IMR-90 (cell line): ENCODE results near the gene L3MBTL4. TPM values are rescaled to one million over a fixed set of nuclear protein-coding genes. Genes with fewer than 3 reads are reported as not detected.

Experiments used
- ATAC-seq: fragments of 200-7000 bp; cut with Tn5 transposase; 2 replicates; pipeline ENCODE4 v1.9.1; 2020; ENCODE audit warnings: low read depth, mild to moderate bottlenecking, moderate library complexity
- BruUV-seq: library from RNA; stranded (reverse); fragments of 400-500 nt; replicated peaks from 2 replicates; lab custom pipeline; 2021; lab: Mats Ljungman, UMichigan
- CTCF ChIA-PET: fragments of 300-600 bp; formaldehyde crosslinking; extraction: SDS; loops from one replicate; lab custom pipeline; 2021; ENCODE audit warnings: antibody characterized with exemption; lab: Yijun Ruan, JAX
- POLR2A ChIA-PET: fragments of 300-600 bp; sonication (Branson Sonifier 250); formaldehyde crosslinking; loops from one replicate; lab custom pipeline; 2022; ENCODE audit warnings: antibody characterized with exemption; ENCODE audit not compliant: unreplicated experiment; lab: Charles Lee
- DNase-seq: peaks from one replicate; pipeline ENCODE4 v3.0.0; 2013
- H2AFZ ChIP-seq: replicated peaks from 2 replicates; pipeline ENCODE3; 2013; ENCODE audit warnings: low read length, mild to moderate bottlenecking; ENCODE audit not compliant: poor library complexity
- H2AK5ac ChIP-seq: 2 replicates; pipeline ENCODE4 v1.6.1; 2013; ENCODE audit warnings: low read depth, low read length, inconsistent platforms
- H2AK9ac ChIP-seq: replicated peaks from 2 replicates; pipeline ENCODE3; 2013; ENCODE audit warnings: mild to moderate bottlenecking, low read depth, low read length, moderate library complexity; ENCODE audit not compliant: poor library complexity
- H2BK120ac ChIP-seq: 2 replicates; pipeline ENCODE4 v1.6.1; 2013; ENCODE audit warnings: low read depth, low read length, inconsistent platforms
- H2BK15ac ChIP-seq: 3 replicates; pipeline ENCODE4 v1.6.1; 2013; ENCODE audit warnings: low read depth, low read length, inconsistent platforms
- H2BK20ac ChIP-seq: 2 replicates; pipeline ENCODE4 v1.6.1; 2013; ENCODE audit warnings: low read depth, mild to moderate bottlenecking, inconsistent platforms, low read length, moderate library complexity
- H2BK5ac ChIP-seq: 2 replicates; pipeline ENCODE4 v1.6.1; 2013; ENCODE audit warnings: mild to moderate bottlenecking, low read depth, low read length, inconsistent platforms; ENCODE audit not compliant: poor library complexity, severe bottlenecking
- H3K14ac ChIP-seq: replicated peaks from 2 replicates; pipeline ENCODE4 v1.6.1; 2013; ENCODE audit warnings: low read depth, low read length, inconsistent platforms
- H3K18ac ChIP-seq: 2 replicates; pipeline ENCODE4 v1.6.1; 2013; ENCODE audit warnings: low read depth, low read length, control low read depth
- H3K23ac ChIP-seq: 2 replicates; pipeline ENCODE4 v1.6.1; 2013; ENCODE audit warnings: low read depth, low read length, inconsistent platforms
- H3K27ac ChIP-seq: 2 replicates; pipeline ENCODE4 v1.5.1; 2013; ENCODE audit warnings: mild to moderate bottlenecking, control low read depth, low read length; ENCODE audit not compliant: insufficient read depth
- H3K27me3 ChIP-seq: 2 replicates; pipeline ENCODE4 v1.6.1; 2013; ENCODE audit warnings: low read length; ENCODE audit not compliant: control insufficient read depth, insufficient read depth
- H3K36me3 ChIP-seq: 2 replicates; pipeline ENCODE4 v1.6.1; 2013; ENCODE audit warnings: low read length, mixed read lengths; ENCODE audit not compliant: control insufficient read depth, insufficient read depth
- H3K4ac ChIP-seq: 2 replicates; pipeline ENCODE4 v1.6.1; 2013; ENCODE audit warnings: low read depth, low read length, inconsistent platforms
- H3K4me1 ChIP-seq: 2 replicates; pipeline ENCODE4 v1.6.1; 2013; ENCODE audit warnings: low read length, mixed read lengths; ENCODE audit not compliant: control insufficient read depth, insufficient read depth
- H3K4me2 ChIP-seq: 2 replicates; pipeline ENCODE4 v1.6.1; 2013; ENCODE audit warnings: low read depth, mild to moderate bottlenecking, control low read depth, low read length, moderate library complexity
- H3K4me3 ChIP-seq: 2 replicates; pipeline ENCODE4 v1.5.1; 2013; ENCODE audit warnings: low read depth, mild to moderate bottlenecking, control low read depth, low read length, moderate library complexity; ENCODE audit not compliant: insufficient read depth
- H3K56ac ChIP-seq: 2 replicates; pipeline ENCODE4 v1.6.1; 2013; ENCODE audit warnings: low read length, inconsistent platforms; ENCODE audit not compliant: insufficient read depth; ENCODE audit errors: extremely low read depth
- H3K79me1 ChIP-seq, 2 experiments: 2 replicates each; pipeline ENCODE4 v1.6.1; 2013; ENCODE audit warnings: low read length in 2 of 2, inconsistent platforms in 1 of 2, low read depth in 1 of 2
- H3K9ac ChIP-seq: 2 replicates; pipeline ENCODE4 v1.6.1; 2013; ENCODE audit warnings: low read depth, low read length, control low read depth
- H3K9me1 ChIP-seq: 2 replicates; pipeline ENCODE4 v1.6.1; 2013; ENCODE audit warnings: low read length, inconsistent platforms; ENCODE audit not compliant: insufficient read depth
- H3K9me3 ChIP-seq: 2 replicates; pipeline ENCODE4 v1.6.1; 2013; ENCODE audit warnings: low read length; ENCODE audit not compliant: control insufficient read depth, insufficient read depth
- H4K20me1 ChIP-seq: 2 replicates; pipeline ENCODE4 v1.6.1; 2013; ENCODE audit warnings: low read length, inconsistent platforms; ENCODE audit not compliant: insufficient read depth
- H4K5ac ChIP-seq: 2 replicates; pipeline ENCODE4 v1.6.1; 2013; ENCODE audit warnings: mild to moderate bottlenecking, low read depth, low read length, control low read depth
- H4K8ac ChIP-seq, 2 experiments: 2 replicates each; pipeline ENCODE4 v1.6.1; 2013; ENCODE audit warnings: low read depth in 2 of 2, low read length in 2 of 2, control low read depth in 1 of 2, inconsistent platforms in 1 of 2
- H4K91ac ChIP-seq: 2 replicates; pipeline ENCODE4 v1.6.1; 2013; ENCODE audit warnings: low read depth, low read length, inconsistent platforms; ENCODE audit not compliant: insufficient read depth
- BHLHE40 ChIP-seq: fragments of 150-350 bp; IDR thresholded peaks from 2 replicates; pipeline ENCODE4 v1.6.1; 2016; ENCODE audit warnings: mild to moderate bottlenecking, low read depth, low read length
- CEBPB ChIP-seq: IDR thresholded peaks from 2 replicates; pipeline ENCODE4 v1.6.1; 2012; ENCODE audit warnings: low read depth, low read length, improper control_type of control experiment
- CHD1 ChIP-seq: IDR thresholded peaks from 2 replicates; pipeline ENCODE4 v1.6.1; 2012; ENCODE audit warnings: low read depth, low read length, improper control_type of control experiment
- FOS ChIP-seq: fragments of 150-350 bp; IDR thresholded peaks from 2 replicates; pipeline ENCODE4 v1.6.1; 2016; ENCODE audit warnings: low read depth, low read length
- MAFK ChIP-seq: IDR thresholded peaks from 2 replicates; pipeline ENCODE4 v1.6.1; 2012; ENCODE audit warnings: low read depth, low read length, improper control_type of control experiment
- MXI1 ChIP-seq: IDR thresholded peaks from 2 replicates; pipeline ENCODE4 v1.6.1; 2012; ENCODE audit warnings: low read depth, mild to moderate bottlenecking, low read length, moderate library complexity, borderline replicate concordance
- POLR2A ChIP-seq: IDR thresholded peaks from 2 replicates; pipeline ENCODE4 v1.6.1; 2012; ENCODE audit warnings: mild to moderate bottlenecking, low read depth, low read length
- RAD21 ChIP-seq: IDR thresholded peaks from 2 replicates; pipeline ENCODE4 v1.6.1; 2012; ENCODE audit warnings: low read length, improper control_type of control experiment
- RCOR1 ChIP-seq: IDR thresholded peaks from 2 replicates; pipeline ENCODE4 v1.6.1; 2012; ENCODE audit warnings: mild to moderate bottlenecking, low read length, improper control_type of control experiment; ENCODE audit not compliant: insufficient replicate concordance
- RFX5 ChIP-seq: IDR thresholded peaks from 2 replicates; pipeline ENCODE4 v1.8.0; 2012; ENCODE audit warnings: low read depth, mild to moderate bottlenecking, low read length, moderate library complexity
- WGBS, 2 experiments: methylation state at CpG; one replicate each; pipeline versions ENCODE4 v1.1.5 to v1.1.7; 2013; ENCODE audit warnings: missing lambda C conversion rate in 2 of 2; ENCODE audit not compliant: insufficient read length in 1 of 2; ENCODE audit errors: extremely low coverage in 2 of 2; 5-methylcytosine and 5-hydroxymethylcytosine counted together
- dilution Hi-C: fragments of 300-500 bp; cut with HindIII; formaldehyde crosslinking; loops from one replicate; pipeline ENCODE4 v1.14.3; 2018; ENCODE audit warnings: low sequenced_read_pairs; ENCODE audit not compliant: unreplicated experiment
- in situ Hi-C: fragments of 300-500 bp; cut with MboI; formaldehyde crosslinking; loops from 3 replicates; pipeline ENCODE4 v1.14.3; 2019; ENCODE audit warnings: low sequenced_read_pairs, inconsistent platforms, mixed read lengths
- intact Hi-C: fragments of 100-400 bp; cut with micrococcal nuclease; formaldehyde crosslinking; loops from 2 replicates; pipeline ENCODE4 v1.10.0; 2022
- polyA plus RNA-seq, 3 experiments: library from polyadenylated mRNA; depleted of rRNA; stranded (reverse); fragments of >200 nt; gene quantifications; 2 replicates each; pipeline ENCODE4 v1.2.3, GENCODE V29; 2012; ENCODE audit warnings: low replicate concordance in 1 of 3
- total RNA-seq: library from RNA; depleted of rRNA; stranded (reverse); fragments of >200 nt; gene quantifications from 2 replicates; pipeline ENCODE4 v1.2.3, GENCODE V29; 2012
- TF ChIP-seq, protein P1 (sequence below): conservative IDR thresholded peaks from 2 replicates; pipeline ENCODE4 v1.5.1; 2012; ENCODE audit warnings: mild to moderate bottlenecking, low read depth, low read length, improper control_type of control experiment
- TF ChIP-seq, protein P2 (sequence below): fragments of 150-350 bp; IDR thresholded peaks from 2 replicates; pipeline ENCODE4 v1.6.1; 2016; ENCODE audit warnings: low read depth, mild to moderate bottlenecking, low read length, moderate library complexity, borderline replicate concordance

L3MBTL4 gene
- total and polyA plus RNA-seq, 2 of the 4 experiments (the other 2 are of a cell fraction), result under 0.01 to 0.02 TPM

DNA sequence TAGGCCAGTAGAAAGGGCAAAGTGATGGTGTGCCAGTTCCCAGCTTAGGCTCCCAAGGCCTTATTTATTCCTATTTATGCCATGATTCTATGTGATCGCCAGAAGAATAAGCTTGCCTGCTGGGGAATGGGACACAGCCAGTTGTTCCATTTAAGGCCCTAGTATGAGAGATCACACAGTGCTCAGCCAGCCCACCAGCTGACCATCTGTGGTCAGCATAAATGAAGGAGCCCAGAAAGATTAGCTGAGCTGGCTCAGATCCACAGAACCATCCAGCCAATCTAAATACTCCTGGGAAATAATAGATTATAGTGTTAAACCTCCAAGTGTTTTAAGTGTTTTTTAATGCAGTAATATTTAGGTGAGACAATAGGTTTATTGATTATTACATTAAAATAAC lies 12.6 kb upstream of the L3MBTL4 start:
- Histone ChIP-seq H3K14ac (no peak overlapping the region), H2AK5ac (no peak overlapping the region), H3K9me3 (no peaks in the 10 kb centered on the region), H3K36me3 (no peaks in the 10 kb centered on the region), H2BK15ac (no peak overlapping the region), H2AFZ (no peak overlapping the region), H3K27me3 (no peaks in the 10 kb centered on the region), H3K9me1 (no peaks in the 10 kb centered on the region), H4K20me1 (no peaks in the 10 kb centered on the region), H3K56ac (no peak overlapping the region), H4K8ac (no peak overlapping the region), H2AK9ac (no peak overlapping the region), H3K18ac (no peak overlapping the region), H2BK20ac (no peak overlapping the region), H3K9ac (no peak overlapping the region), H3K4me3 (no peak overlapping the region), H2BK5ac (no peak overlapping the region), H3K4me2 (no peak overlapping the region), H3K79me1 (no peaks in the 10 kb centered on the region), H3K27ac (no peak overlapping the region), H4K91ac (no peak overlapping the region), H4K5ac (no peak overlapping the region), H3K23ac (no peak overlapping the region), H3K4me1 (no peaks in the 10 kb centered on the region), H3K4ac (no peak overlapping the region), H2BK120ac (no peak overlapping the region)
- WGBS, 2 experiments, result no CpG with 5 or more reads among the region's 1 CpG
- ATAC-seq (no peak), DNase-seq (no peak)
- ChIA-PET CTCF (interaction anchor here (1.7 kb wide), 1 partner anchor 9 kb away, joined by 3 read pairs; no protein-coding TSS in a partner anchor), POLR2A (no interaction called here)
- BruUV-seq, result no TSS peak
- in situ Hi-C loops, result no loop called here
- dilution Hi-C loops, result no loop called here
- TF ChIP-seq, protein P1, sequence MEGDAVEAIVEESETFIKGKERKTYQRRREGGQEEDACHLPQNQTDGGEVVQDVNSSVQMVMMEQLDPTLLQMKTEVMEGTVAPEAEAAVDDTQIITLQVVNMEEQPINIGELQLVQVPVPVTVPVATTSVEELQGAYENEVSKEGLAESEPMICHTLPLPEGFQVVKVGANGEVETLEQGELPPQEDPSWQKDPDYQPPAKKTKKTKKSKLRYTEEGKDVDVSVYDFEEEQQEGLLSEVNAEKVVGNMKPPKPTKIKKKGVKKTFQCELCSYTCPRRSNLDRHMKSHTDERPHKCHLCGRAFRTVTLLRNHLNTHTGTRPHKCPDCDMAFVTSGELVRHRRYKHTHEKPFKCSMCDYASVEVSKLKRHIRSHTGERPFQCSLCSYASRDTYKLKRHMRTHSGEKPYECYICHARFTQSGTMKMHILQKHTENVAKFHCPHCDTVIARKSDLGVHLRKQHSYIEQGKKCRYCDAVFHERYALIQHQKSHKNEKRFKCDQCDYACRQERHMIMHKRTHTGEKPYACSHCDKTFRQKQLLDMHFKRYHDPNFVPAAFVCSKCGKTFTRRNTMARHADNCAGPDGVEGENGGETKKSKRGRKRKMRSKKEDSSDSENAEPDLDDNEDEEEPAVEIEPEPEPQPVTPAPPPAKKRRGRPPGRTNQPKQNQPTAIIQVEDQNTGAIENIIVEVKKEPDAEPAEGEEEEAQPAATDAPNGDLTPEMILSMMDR, result no peak
- TF ChIP-seq FOS (no peak), RAD21 (no peak), CHD1 (no peak), POLR2A (no peak), BHLHE40 (no peak), RFX5 (no peak), MXI1 (no peak), RCOR1 (no peak), CEBPB (no peak), MAFK (no peak)
- TF ChIP-seq, protein P2, sequence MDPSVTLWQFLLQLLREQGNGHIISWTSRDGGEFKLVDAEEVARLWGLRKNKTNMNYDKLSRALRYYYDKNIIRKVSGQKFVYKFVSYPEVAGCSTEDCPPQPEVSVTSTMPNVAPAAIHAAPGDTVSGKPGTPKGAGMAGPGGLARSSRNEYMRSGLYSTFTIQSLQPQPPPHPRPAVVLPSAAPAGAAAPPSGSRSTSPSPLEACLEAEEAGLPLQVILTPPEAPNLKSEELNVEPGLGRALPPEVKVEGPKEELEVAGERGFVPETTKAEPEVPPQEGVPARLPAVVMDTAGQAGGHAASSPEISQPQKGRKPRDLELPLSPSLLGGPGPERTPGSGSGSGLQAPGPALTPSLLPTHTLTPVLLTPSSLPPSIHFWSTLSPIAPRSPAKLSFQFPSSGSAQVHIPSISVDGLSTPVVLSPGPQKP, result no peak
- intact Hi-C loops, result no loop called here
